ENCODE data around the gene SLC25A26.

DNA sequence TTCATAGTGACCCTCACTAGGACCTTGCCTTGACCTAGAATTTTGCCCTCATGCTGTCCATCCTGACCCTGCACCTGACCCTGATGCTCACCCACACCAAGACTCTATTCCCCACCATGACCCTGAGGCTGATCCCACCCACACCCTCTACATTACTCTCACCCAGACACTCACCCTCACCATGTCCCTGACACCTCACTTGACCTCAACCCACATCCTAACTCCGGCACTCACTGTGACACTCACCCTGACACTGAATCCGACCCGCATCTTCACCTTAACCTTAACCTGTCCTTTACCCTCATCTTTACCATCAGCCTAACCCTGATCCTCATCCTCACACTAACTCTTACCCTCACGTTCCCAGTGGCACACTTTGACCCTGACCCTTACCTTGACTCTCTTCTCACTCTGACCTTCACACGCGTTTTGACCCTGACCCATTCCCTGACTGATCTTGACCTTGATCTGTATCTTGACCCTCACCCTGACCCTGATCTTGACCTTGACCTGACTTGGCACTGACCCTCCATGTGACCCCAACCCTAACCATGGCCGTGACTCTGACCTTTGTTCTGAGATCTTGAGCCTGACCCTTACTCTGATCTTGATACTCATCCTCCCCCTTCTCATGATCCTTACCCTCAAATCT is 22.2 kb upstream of the SLC25A26 start:
- TF ChIP-seq, protein P1, sequence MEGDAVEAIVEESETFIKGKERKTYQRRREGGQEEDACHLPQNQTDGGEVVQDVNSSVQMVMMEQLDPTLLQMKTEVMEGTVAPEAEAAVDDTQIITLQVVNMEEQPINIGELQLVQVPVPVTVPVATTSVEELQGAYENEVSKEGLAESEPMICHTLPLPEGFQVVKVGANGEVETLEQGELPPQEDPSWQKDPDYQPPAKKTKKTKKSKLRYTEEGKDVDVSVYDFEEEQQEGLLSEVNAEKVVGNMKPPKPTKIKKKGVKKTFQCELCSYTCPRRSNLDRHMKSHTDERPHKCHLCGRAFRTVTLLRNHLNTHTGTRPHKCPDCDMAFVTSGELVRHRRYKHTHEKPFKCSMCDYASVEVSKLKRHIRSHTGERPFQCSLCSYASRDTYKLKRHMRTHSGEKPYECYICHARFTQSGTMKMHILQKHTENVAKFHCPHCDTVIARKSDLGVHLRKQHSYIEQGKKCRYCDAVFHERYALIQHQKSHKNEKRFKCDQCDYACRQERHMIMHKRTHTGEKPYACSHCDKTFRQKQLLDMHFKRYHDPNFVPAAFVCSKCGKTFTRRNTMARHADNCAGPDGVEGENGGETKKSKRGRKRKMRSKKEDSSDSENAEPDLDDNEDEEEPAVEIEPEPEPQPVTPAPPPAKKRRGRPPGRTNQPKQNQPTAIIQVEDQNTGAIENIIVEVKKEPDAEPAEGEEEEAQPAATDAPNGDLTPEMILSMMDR (IDR thresholded peaks at IDR 0.05) = no peak
- TF ChIP-seq POLR2A (IDR thresholded peaks at IDR 0.05) (no peak), EP300 (IDR thresholded peaks at IDR 0.05) (no peak)

Data from tibial nerve (tissue), 4 donors.